ENCODE data around the gene COL17A1.

Gene COL17A1

DNA sequence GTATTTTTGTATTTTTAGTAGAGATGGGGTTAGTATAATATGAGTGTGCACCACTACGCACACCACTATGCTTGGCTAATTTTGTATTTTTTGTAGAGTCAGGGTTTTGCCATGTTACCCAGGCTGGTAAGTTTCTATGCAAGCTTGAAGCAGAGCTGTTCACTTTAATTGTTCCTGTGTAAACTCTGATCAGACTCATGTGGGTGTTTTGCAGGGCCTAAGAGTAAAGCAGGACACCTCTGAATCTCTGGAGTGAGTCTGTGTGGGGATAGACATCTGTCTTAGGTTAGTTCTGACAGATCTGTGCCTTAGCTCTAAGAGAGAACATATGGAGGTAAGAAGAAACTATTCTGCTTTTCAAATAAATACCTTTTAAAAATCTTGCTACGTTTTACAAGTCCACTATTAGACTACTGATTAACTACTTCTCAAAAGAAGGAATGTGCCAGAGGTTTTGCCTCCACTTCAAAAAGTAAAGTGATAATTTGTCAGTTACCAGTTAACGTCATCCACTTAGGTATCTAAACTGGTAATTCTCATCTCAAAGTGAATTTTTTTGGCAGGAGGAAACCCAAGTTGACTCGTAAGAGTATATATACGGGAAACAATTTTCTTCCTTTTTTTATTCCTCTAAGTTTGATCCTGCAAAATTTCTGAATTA, 1.1 kb downstream of the COL17A1 start:
- H3K4me3 ChIP-seq (replicated peaks in 1 of 2; ENCODE audit: low read depth in 2 of 2, low read length in 2 of 2) = no peak overlapping the region
- TF ChIP-seq CTCF (IDR thresholded peaks at IDR 0.05; ENCODE audit: low read depth, low read length) = no peak
- DNase-seq (ENCODE audit: low read depth in 2 of 2) = no peak

DNA sequence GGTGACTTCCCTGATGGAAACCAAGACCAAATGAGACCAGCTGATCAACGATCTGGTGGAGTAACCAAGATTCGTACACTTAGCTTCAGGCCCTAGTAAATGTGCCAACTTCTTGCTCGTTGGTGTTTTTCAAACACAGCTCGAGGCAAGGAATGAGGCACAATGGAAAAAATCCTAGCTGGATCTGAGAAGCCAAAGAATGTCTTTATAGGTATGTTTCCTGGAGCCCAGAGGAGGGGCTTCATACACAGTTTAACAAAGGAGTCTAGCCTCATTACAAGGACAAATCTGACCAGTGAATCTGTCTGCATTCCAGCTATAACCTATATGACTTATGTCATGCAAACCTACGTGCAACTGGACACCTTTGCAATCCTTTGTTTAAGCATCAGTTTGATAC, 3.7 kb downstream of the COL17A1 start:
- no peak overlapping the region for H3K4me3 ChIP-seq (replicated peaks in 1 of 2; ENCODE audit: low read depth in 2 of 2, low read length in 2 of 2)
- DNase-seq (ENCODE audit: low read depth in 2 of 2) = no peak
- TF ChIP-seq CTCF (IDR thresholded peaks at IDR 0.05; ENCODE audit: low read depth, low read length) = no peak

GRCh38 chr10:104080762-104081161, 4.9 kb downstream of the COL17A1 start:
- peak; percentile 48 for TF ChIP-seq CTCF (IDR thresholded peaks at IDR 0.05; ENCODE audit: low read depth, low read length)
- H3K4me3 ChIP-seq (replicated peaks in 1 of 2; ENCODE audit: low read depth in 2 of 2, low read length in 2 of 2) = no peak overlapping the region
- DNase-seq (ENCODE audit: low read depth in 2 of 2) = peak; percentile 48 to 55

GRCh38 chr10:104077663-104078151, 8.0 kb downstream of the COL17A1 start:
- TF ChIP-seq CTCF (IDR thresholded peaks at IDR 0.05; ENCODE audit: low read depth, low read length) = no peak
- no peak overlapping the region for H3K4me3 ChIP-seq (replicated peaks in 1 of 2; ENCODE audit: low read depth in 2 of 2, low read length in 2 of 2)
- no peak for DNase-seq (ENCODE audit: low read depth in 2 of 2)

- TF ChIP-seq CTCF (IDR thresholded peaks at IDR 0.05; ENCODE audit: low read depth, low read length) = no peak
- H3K4me3 ChIP-seq (replicated peaks in 1 of 2; ENCODE audit: low read depth in 2 of 2, low read length in 2 of 2) = no peak overlapping the region
- peak in 1 of 2 donors; percentile 33 for DNase-seq (ENCODE audit: low read depth in 2 of 2)
These were observed 8.4 kb downstream of the COL17A1 start for GRCh38 chr10:104077247-104077646.

DNA sequence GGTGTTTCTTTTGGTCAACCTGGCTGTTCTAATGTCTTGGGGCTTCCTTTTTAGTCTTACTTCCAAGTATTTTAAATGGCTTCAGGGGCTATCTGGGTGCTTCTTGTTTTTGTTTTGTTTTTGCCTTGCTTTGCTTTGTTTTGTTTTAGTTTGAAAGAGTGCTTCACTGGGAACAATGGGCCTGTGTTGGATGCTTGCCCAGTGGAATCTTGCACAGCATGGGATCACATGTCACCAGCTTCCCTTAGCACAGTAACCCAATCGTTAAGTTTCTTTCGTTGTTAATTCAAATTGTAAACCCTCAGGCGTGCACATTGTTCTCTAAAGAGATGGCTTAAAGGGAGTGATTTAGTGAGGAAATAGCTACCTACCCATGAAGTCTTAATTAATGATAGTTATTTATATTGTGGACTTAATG, 8.9 kb downstream of the COL17A1 start:
- DNase-seq (ENCODE audit: low read depth in 2 of 2) = peak; percentile 81 to 88
- no peak overlapping the region for H3K4me3 ChIP-seq (replicated peaks in 1 of 2; ENCODE audit: low read depth in 2 of 2, low read length in 2 of 2)
- TF ChIP-seq CTCF (IDR thresholded peaks at IDR 0.05; ENCODE audit: low read depth, low read length) = no peak

DNA sequence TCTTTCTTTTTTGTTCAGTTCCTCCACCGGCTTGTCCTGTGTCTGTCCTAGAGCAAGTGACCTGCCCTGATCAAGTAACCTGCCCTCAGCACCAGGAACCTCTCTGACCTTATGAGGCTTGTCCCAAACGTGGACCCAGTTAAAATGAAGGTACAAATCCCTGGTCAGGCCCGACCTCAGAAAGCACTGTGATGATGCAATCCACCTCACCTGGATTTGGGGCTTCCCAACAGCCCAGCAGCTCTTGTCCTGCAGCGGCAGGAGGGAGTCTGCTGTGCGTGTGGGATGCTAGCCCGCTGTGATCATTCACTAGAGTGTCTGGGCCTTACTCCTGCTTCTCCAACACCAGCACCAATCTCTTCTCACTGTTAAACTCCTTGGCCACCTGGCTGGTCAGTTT, 11.2 kb downstream of the COL17A1 start:
- TF ChIP-seq CTCF (IDR thresholded peaks at IDR 0.05; ENCODE audit: low read depth, low read length) = no peak
- DNase-seq (ENCODE audit: low read depth in 2 of 2) = no peak
- H3K4me3 ChIP-seq (replicated peaks in 1 of 2; ENCODE audit: low read depth in 2 of 2, low read length in 2 of 2) = no peak overlapping the region

All from cardiac fibroblast (primary cell).